NT2/D1 (cell line): ENCODE results near the gene SOS2.

Source experiments
- SUZ12 ChIP-seq: IDR thresholded peaks from 2 replicates; pipeline ENCODE4 v1.6.1; 2011; ENCODE audit not compliant: insufficient read length, insufficient read depth; ENCODE audit errors: extremely low read depth
- ZNF274 ChIP-seq: IDR thresholded peaks from 2 replicates; pipeline ENCODE4 v1.6.1; 2011; ENCODE audit warnings: mild to moderate bottlenecking, low read depth, low read length

DNA sequence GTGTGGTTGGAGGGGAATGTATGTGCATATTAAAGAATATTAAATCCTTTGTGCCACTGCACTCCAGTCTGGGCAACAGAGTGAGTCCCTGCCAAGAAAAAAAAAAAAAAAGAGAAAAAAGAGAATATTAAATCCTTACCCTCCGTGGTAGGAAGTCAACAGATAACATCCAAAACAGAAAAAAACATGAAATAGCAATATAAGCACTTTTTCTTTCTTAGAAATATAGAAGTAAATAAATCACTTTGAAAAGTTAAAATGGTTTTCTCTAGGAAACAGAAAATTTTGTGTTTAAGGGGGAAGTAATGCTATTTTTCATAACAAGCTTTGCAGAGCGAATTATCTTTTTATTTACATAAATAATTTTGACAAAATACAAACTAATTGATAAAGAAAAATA, 17.6 kb downstream of the SOS2 start:
- TF ChIP-seq SUZ12 = no peak
- TF ChIP-seq ZNF274 = no peak
